ENCODE results near the gene PCDHB12.
"Not testable (repeated sequence)": the region's sequence is repeated elsewhere in the genome, so short reads cannot be mapped to it uniquely, and the experiment has no call there.

DNA sequence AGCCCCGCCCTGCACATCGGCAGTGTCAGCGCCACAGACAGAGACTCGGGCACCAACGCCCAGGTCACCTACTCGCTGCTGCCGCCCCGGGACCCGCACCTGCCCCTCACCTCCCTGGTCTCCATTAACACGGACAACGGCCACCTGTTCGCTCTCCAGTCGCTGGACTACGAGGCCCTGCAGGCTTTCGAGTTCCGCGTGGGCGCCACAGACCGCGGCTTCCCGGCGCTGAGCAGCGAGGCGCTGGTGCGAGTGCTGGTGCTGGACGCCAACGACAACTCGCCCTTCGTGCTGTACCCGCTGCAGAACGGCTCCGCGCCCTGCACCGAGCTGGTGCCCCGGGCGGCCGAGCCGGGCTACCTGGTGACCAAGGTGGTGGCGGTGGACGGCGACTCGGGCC lies 38.5 kb downstream of the PCDHB12 start:
- TF ChIP-seq, protein P1, sequence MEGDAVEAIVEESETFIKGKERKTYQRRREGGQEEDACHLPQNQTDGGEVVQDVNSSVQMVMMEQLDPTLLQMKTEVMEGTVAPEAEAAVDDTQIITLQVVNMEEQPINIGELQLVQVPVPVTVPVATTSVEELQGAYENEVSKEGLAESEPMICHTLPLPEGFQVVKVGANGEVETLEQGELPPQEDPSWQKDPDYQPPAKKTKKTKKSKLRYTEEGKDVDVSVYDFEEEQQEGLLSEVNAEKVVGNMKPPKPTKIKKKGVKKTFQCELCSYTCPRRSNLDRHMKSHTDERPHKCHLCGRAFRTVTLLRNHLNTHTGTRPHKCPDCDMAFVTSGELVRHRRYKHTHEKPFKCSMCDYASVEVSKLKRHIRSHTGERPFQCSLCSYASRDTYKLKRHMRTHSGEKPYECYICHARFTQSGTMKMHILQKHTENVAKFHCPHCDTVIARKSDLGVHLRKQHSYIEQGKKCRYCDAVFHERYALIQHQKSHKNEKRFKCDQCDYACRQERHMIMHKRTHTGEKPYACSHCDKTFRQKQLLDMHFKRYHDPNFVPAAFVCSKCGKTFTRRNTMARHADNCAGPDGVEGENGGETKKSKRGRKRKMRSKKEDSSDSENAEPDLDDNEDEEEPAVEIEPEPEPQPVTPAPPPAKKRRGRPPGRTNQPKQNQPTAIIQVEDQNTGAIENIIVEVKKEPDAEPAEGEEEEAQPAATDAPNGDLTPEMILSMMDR (IDR thresholded peaks at IDR 0.05; ENCODE audit: low read length): not testable (repeated sequence)
- TF ChIP-seq EZH2 (optimal IDR thresholded peaks at IDR 0.05; ENCODE audit: low read depth, low read length); EZH2phosphoT487 (IDR thresholded peaks at IDR 0.05; ENCODE audit: low read length): not testable (repeated sequence)

All from MM.1S (cell line).